GM23248 (cell line): Measurements from ENCODE around the gene DPM1. TPM values are rescaled to one million over a fixed set of nuclear protein-coding genes. Genes with fewer than 3 reads are reported as not detected.

Experiments
- DNase-seq: peaks from one replicate; pipeline ENCODE4 v3.0.0-alpha.2; 2015
- H2AFZ ChIP-seq: fragments of 200-600 bp; sonication (generic); 2 replicates; pipeline ENCODE4 v1.6.1; 2016; ENCODE audit warnings: antibody characterized with exemption
- H3F3A ChIP-seq: fragments of 200-600 bp; sonication (generic); 2 replicates; pipeline ENCODE4 v1.6.1; 2016; ENCODE audit warnings: mild to moderate bottlenecking, antibody characterized with exemption, mixed run types; ENCODE audit not compliant: insufficient read depth
- H3K27ac ChIP-seq: fragments of 200-600 bp; sonication (generic); 2 replicates; pipeline ENCODE4 v1.5.1; 2016; ENCODE audit warnings: mild to moderate bottlenecking
- H3K27me3 ChIP-seq: fragments of 200-600 bp; sonication (generic); replicated peaks from 2 replicates; pipeline ENCODE4 v1.6.1; 2016; ENCODE audit warnings: mild to moderate bottlenecking; ENCODE audit not compliant: insufficient read depth
- H3K36me3 ChIP-seq: fragments of 200-600 bp; sonication (generic); 2 replicates; pipeline ENCODE4 v1.6.1; 2016; ENCODE audit warnings: low read depth, mild to moderate bottlenecking
- H3K4me1 ChIP-seq: fragments of 200-600 bp; sonication (generic); 2 replicates; pipeline ENCODE4 v1.6.1; 2016; ENCODE audit warnings: mild to moderate bottlenecking; ENCODE audit not compliant: insufficient read depth
- H3K4me2 ChIP-seq: fragments of 200-600 bp; sonication (generic); one replicate; pipeline ENCODE4 v1.6.1; 2016; ENCODE audit warnings: mild to moderate bottlenecking; ENCODE audit not compliant: unreplicated experiment
- H3K4me3 ChIP-seq: fragments of 200-600 bp; sonication (generic); 2 replicates; pipeline ENCODE4 v1.5.1; 2016; ENCODE audit warnings: mild to moderate bottlenecking
- H3K79me2 ChIP-seq: fragments of 200-600 bp; sonication (generic); 2 replicates; pipeline ENCODE4 v1.6.1; 2016; ENCODE audit warnings: mild to moderate bottlenecking; ENCODE audit not compliant: insufficient read depth
- H3K9ac ChIP-seq: fragments of 200-600 bp; sonication (generic); 2 replicates; pipeline ENCODE4 v1.6.1; 2016; ENCODE audit warnings: mild to moderate bottlenecking
- H3K9me2 ChIP-seq: fragments of 200-600 bp; sonication (generic); 2 replicates; pipeline ENCODE4 v1.6.1; 2016; ENCODE audit warnings: mixed run types, mild to moderate bottlenecking, moderate library complexity; ENCODE audit not compliant: insufficient read depth
- H3K9me3 ChIP-seq: fragments of 200-600 bp; sonication (generic); one replicate; pipeline ENCODE4 v1.6.1; 2017; ENCODE audit warnings: low read depth
- H4K20me1 ChIP-seq: fragments of 200-600 bp; sonication (generic); 2 replicates; pipeline ENCODE4 v1.6.0; 2016; ENCODE audit not compliant: insufficient read depth
- EZH2 ChIP-seq: fragments of 200-600 bp; sonication (generic); IDR thresholded peaks from 2 replicates; pipeline ENCODE4 v1.6.1; 2018; ENCODE audit warnings: antibody characterized with exemption, mild to moderate bottlenecking; ENCODE audit not compliant: insufficient read depth, poor library complexity, severe bottlenecking
- EZH2phosphoT487 ChIP-seq: fragments of 200-600 bp; sonication (generic); IDR thresholded peaks from 2 replicates; pipeline ENCODE4 v1.6.1; 2018; ENCODE audit warnings: antibody characterized with exemption, moderate library complexity, mild to moderate bottlenecking, low read depth; ENCODE audit not compliant: insufficient read depth
- WGBS, 2 experiments: methylation state at CpG; one replicate each; pipeline ENCODE4 v1.1.6; 2015 to 2017; ENCODE audit warnings: low lambda C conversion rate in 2 of 2, low coverage in 1 of 2; ENCODE audit errors: missing lambda C conversion rate in 2 of 2; 5-methylcytosine and 5-hydroxymethylcytosine counted together
- in situ Hi-C: fragments of 300-500 bp; cut with MboI; formaldehyde crosslinking; loops from 2 replicates; pipeline ENCODE4 v1.15.0; 2020
- polyA plus RNA-seq: library from polyadenylated mRNA; unstranded; fragments of >200 nt; fragmentation: Nextera tagmentation; extraction: Ambion mirVana; gene quantifications from 2 replicates; pipeline ENCODE4 v1.2.1, GENCODE V29; 2016
- total RNA-seq: library from RNA; depleted of rRNA; stranded (reverse); fragments of >200 nt; shearing (Covaris generic); gene quantifications from 2 replicates; pipeline ENCODE4 v1.2.3, GENCODE V29; 2014; rRNA removed

DPM1 gene
- total RNA-seq (59.1 and 93.1 TPM in 2 replicates), polyA plus RNA-seq (122 and 127 TPM in 2 replicates)

GRCh38 chr20:50957798-50958614, at the start of gene DPM1:
DPM1 (minus strand) TSS chr20:50958532; CDS start chr20:50958523, 9 bp downstream.
- Histone ChIP-seq H3K27ac (peak within 1 kb of the TSS; percentile 92), H3K9me3 (no peaks in the 10 kb centered on the region), H4K20me1 (peaks cover 4% of the 10 kb centered on the region; the same call in 1 of the 2 replicates), H3K4me1 (peaks cover 41% of the 10 kb centered on the region), H3K9me2 (no peaks in the 10 kb centered on the region), H3F3A (no peaks in the 10 kb centered on the region), H3K36me3 (peaks cover 27% of the 10 kb centered on the region), H2AFZ (peak within 1 kb of the TSS; percentile 84), H3K27me3 (no peaks in the 10 kb centered on the region), H3K4me2 (peak within 1 kb of the TSS; percentile 88), H3K4me3 (peak within 1 kb of the TSS; percentile 88), H3K9ac (peak within 1 kb of the TSS; percentile 97), H3K79me2 (peaks cover 94% of the 10 kb centered on the region)
- DNase-seq = peak; percentile 93
- in situ Hi-C loops = no loop called here
- TF ChIP-seq EZH2phosphoT487 (no peak), EZH2 (no peak)
- 1% methylated on average over 51 to 52 of the region's 52 CpGs for WGBS, 2 experiments

- Histone ChIP-seq H3K4me2 (no peak overlapping the region), H3K4me1 (no peaks in the 10 kb centered on the region), H4K20me1 (no peaks in the 10 kb centered on the region), H3K9me3 (no peaks in the 10 kb centered on the region), H2AFZ (no peak overlapping the region), H3K9ac (no peak overlapping the region), H3K4me3 (no peak overlapping the region), H3K9me2 (no peaks in the 10 kb centered on the region), H3K27me3 (no peaks in the 10 kb centered on the region), H3K79me2 (no peaks in the 10 kb centered on the region), H3K27ac (no peak overlapping the region), H3F3A (no peaks in the 10 kb centered on the region), H3K36me3 (peaks cover 6% of the 10 kb centered on the region; the same call in 1 of the 2 replicates)
- TF ChIP-seq EZH2phosphoT487 (no peak), EZH2 (no peak)
- no peak for DNase-seq
- WGBS, 2 experiments = 92 to 94% methylated on average over 7 of the region's 7 CpGs
- in situ Hi-C loops = no loop called here
Observed at GRCh38 chr20:51005214-51005613, 46.9 kb upstream of the DPM1 start.

- Histone ChIP-seq H3K4me1 (no peaks in the 10 kb centered on the region), H3F3A (no peaks in the 10 kb centered on the region), H4K20me1 (no peaks in the 10 kb centered on the region), H3K4me2 (no peak overlapping the region), H3K9me2 (no peaks in the 10 kb centered on the region), H3K4me3 (no peak overlapping the region), H3K27ac (no peak overlapping the region), H3K36me3 (peaks cover 6% of the 10 kb centered on the region; the same call in 1 of the 2 replicates), H2AFZ (no peak overlapping the region), H3K79me2 (no peaks in the 10 kb centered on the region), H3K9ac (no peak overlapping the region), H3K9me3 (no peaks in the 10 kb centered on the region), H3K27me3 (no peaks in the 10 kb centered on the region)
- in situ Hi-C loops = no loop called here
- no peak for TF ChIP-seq EZH2
- TF ChIP-seq EZH2phosphoT487 = no peak
- WGBS, 2 experiments = 95 to 96% methylated on average over 8 to 9 of the region's 9 CpGs
- no peak for DNase-seq
Observed at GRCh38 chr20:51004781-51005180, 46.4 kb upstream of the DPM1 start.

GRCh38 chr20:51004305-51004727, 46.0 kb upstream of the DPM1 start:
- Histone ChIP-seq H2AFZ (no peak overlapping the region), H3K27me3 (no peaks in the 10 kb centered on the region), H3K9ac (no peak overlapping the region), H3K27ac (no peak overlapping the region), H3K36me3 (peaks cover 6% of the 10 kb centered on the region; the same call in 1 of the 2 replicates), H4K20me1 (no peaks in the 10 kb centered on the region), H3K79me2 (no peaks in the 10 kb centered on the region), H3K9me2 (no peaks in the 10 kb centered on the region), H3K4me3 (no peak overlapping the region), H3K4me1 (no peaks in the 10 kb centered on the region), H3K4me2 (no peak overlapping the region), H3F3A (no peaks in the 10 kb centered on the region), H3K9me3 (no peaks in the 10 kb centered on the region)
- in situ Hi-C loops = no loop called here
- DNase-seq = no peak
- WGBS, 2 experiments = 96% methylated on average over 38 to 44 of the region's 44 CpGs
- no peak for TF ChIP-seq EZH2
- TF ChIP-seq EZH2phosphoT487 = no peak
